GM19438 (cell line): ENCODE measurements around the gene NT5E.

Experiments
- ATAC-seq: cut with Tn5 transposase; IDR thresholded peaks from one replicate; pipeline ENCODE4 v1.9.1; 2021; ENCODE audit warnings: low read depth; ENCODE audit not compliant: unreplicated experiment

Gene NT5E

GRCh38 chr6:85421181-85421580, 28.7 kb upstream of the NT5E start:
- ATAC-seq, result no peak

- no peak for ATAC-seq
Measured at GRCh38 chr6:85421972-85422371, 27.9 kb upstream of the NT5E start.

GRCh38 chr6:85422996-85423395, 26.9 kb upstream of the NT5E start:
- ATAC-seq, result no peak

- ATAC-seq, result no peak
Measured at GRCh38 chr6:85424981-85425380, 24.9 kb upstream of the NT5E start.

GRCh38 chr6:85425997-85426396, 23.9 kb upstream of the NT5E start:
- no peak for ATAC-seq

GRCh38 chr6:85428486-85428885, 21.4 kb upstream of the NT5E start:
- ATAC-seq, result no peak

GRCh38 chr6:85429346-85429745, 20.5 kb upstream of the NT5E start:
- no peak for ATAC-seq

GRCh38 chr6:85431271-85431670, 18.6 kb upstream of the NT5E start:
- ATAC-seq, result no peak

- no peak for ATAC-seq
Measured at GRCh38 chr6:85432554-85432953, 17.3 kb upstream of the NT5E start.

- ATAC-seq, result no peak
Measured at GRCh38 chr6:85435851-85436250, 14.0 kb upstream of the NT5E start.

- no peak for ATAC-seq
Measured at GRCh38 chr6:85436411-85436810, 13.5 kb upstream of the NT5E start.

- no peak for ATAC-seq
Measured at GRCh38 chr6:85436939-85437495, 12.9 kb upstream of the NT5E start.

- ATAC-seq, result no peak
Measured at GRCh38 chr6:85443349-85444117, 6.3 kb upstream of the NT5E start.

- peak; percentile 63 for ATAC-seq
Measured at GRCh38 chr6:85449388-85449817, 480 bp upstream of the NT5E start.

- ATAC-seq, result no peak
Measured at GRCh38 chr6:85451565-85452306, 1.9 kb downstream of the NT5E start.

GRCh38 chr6:85452441-85452881, 2.6 kb downstream of the NT5E start:
- ATAC-seq, result no peak

GRCh38 chr6:85453052-85453451, 3.2 kb downstream of the NT5E start:
- ATAC-seq, result no peak

- no peak for ATAC-seq
Measured at GRCh38 chr6:85453490-85453889, 3.6 kb downstream of the NT5E start.

GRCh38 chr6:85455471-85456026, 5.7 kb downstream of the NT5E start:
- no peak for ATAC-seq

GRCh38 chr6:85456782-85457181, 6.9 kb downstream of the NT5E start:
- no peak for ATAC-seq

GRCh38 chr6:85458184-85458583, 8.3 kb downstream of the NT5E start:
- ATAC-seq, result no peak
